Left lobe of liver (tissue), 2 donors: Measurements from ENCODE around the gene HSD17B11. TPM values are rescaled to one million over a fixed set of nuclear protein-coding genes. Genes with fewer than 3 reads are reported as not detected.
"Not testable (repeated sequence)": the region's sequence is repeated elsewhere in the genome, so short reads cannot be mapped to it uniquely, and the experiment has no call there.

Source experiments
- ATAC-seq: fragments of 200-7000 bp; cut with Tn5 transposase; one replicate; pipeline ENCODE4 v1.9.1; 2020; ENCODE audit warnings: mild to moderate bottlenecking, moderate library complexity
- DNase-seq: peaks from one replicate; pipeline ENCODE4 v3.0.0-alpha.2; 2020; ENCODE audit warnings: low spot score
- total RNA-seq: library from RNA; stranded (reverse); gene quantifications from one replicate; pipeline ENCODE4 v1.2.1, GENCODE V29; 2021
- donor health status: DM: no; HTN: no; CAD: no; lungs with moderate emphysema.
- donor health status: DM: no; HTN: yes; CAD: no.

The HSD17B11 gene
- total RNA-seq, 1 donor from 2014 or later, result 135 TPM

- DNase-seq (no peak), ATAC-seq (no peak)
Measured at GRCh38 chr4:87310691-87311335, 80.2 kb downstream of the HSD17B11 start.

GRCh38 chr4:87309625-87310024 lies 81.4 kb downstream of the HSD17B11 start:
- no peak for ATAC-seq

GRCh38 chr4:87306056-87306455 lies 84.9 kb downstream of the HSD17B11 start:
- no peak for DNase-seq
- ATAC-seq, result no peak

More at GRCh38 chr4:87309625-87310024, 81.4 kb downstream of the HSD17B11 start:
- no peak for DNase-seq

GRCh38 chr4:87305562-87305961 lies 85.4 kb downstream of the HSD17B11 start:
- DNase-seq, result no peak
- no peak for ATAC-seq

GRCh38 chr4:87304745-87305432 lies 86.1 kb downstream of the HSD17B11 start:
- DNase-seq, result no peak
- ATAC-seq, result no peak

- peak; percentile 74 for ATAC-seq
- no peak for DNase-seq
Measured at GRCh38 chr4:87299898-87300297, 91.1 kb downstream of the HSD17B11 start.

GRCh38 chr4:87298362-87298761 lies 92.6 kb downstream of the HSD17B11 start:
- ATAC-seq (no peak), DNase-seq (no peak)

- not testable (repeated sequence) for DNase-seq, ATAC-seq
Measured at GRCh38 chr4:87294911-87295310, 96.1 kb downstream of the HSD17B11 start.

- not testable (repeated sequence) for ATAC-seq
Measured at GRCh38 chr4:87293889-87294288, 97.1 kb downstream of the HSD17B11 start.

GRCh38 chr4:87286970-87287369 lies 104.0 kb downstream of the HSD17B11 start:
- ATAC-seq (peak; percentile 89), DNase-seq (peak; percentile 64)

More at GRCh38 chr4:87293889-87294288, 97.1 kb downstream of the HSD17B11 start:
- not testable (repeated sequence) for DNase-seq

Other genes with a start within 250 kb of the HSD17B11 start
- 8.4 TPM for gene KLHL8, start 170.6 kb downstream of the HSD17B11 start, total RNA-seq
- gene HSD17B13, start 68.3 kb downstream of the HSD17B11 start, total RNA-seq, result 77.7 TPM
- gene NUDT9, start 31.4 kb upstream of the HSD17B11 start, total RNA-seq, result 21.4 TPM
- 5.1 TPM for gene SPARCL1, start 138.2 kb upstream of the HSD17B11 start, total RNA-seq
- not detected for gene DSPP, start 217.3 kb upstream of the HSD17B11 start, total RNA-seq